ENCODE data around the gene TMEM178B. TPM values are rescaled to one million over a fixed set of nuclear protein-coding genes. Genes with fewer than 3 reads are reported as not detected.
"Not testable (repeated sequence)": the region's sequence is repeated elsewhere in the genome, so short reads cannot be mapped to it uniquely, and the experiment has no call there.

The TMEM178B gene
- total RNA-seq, 1 experiment from 2014 or later = 0.11 TPM

- H3K4me1 Mint-ChIP-seq (ENCODE audit: low read depth, unreplicated experiment) = no peaks in the 10 kb centered on the region
- DNase-seq = no peak
- H3K4me3 Mint-ChIP-seq (ENCODE audit: unreplicated experiment) = no peak overlapping the region
- TF ChIP-seq, protein P1, sequence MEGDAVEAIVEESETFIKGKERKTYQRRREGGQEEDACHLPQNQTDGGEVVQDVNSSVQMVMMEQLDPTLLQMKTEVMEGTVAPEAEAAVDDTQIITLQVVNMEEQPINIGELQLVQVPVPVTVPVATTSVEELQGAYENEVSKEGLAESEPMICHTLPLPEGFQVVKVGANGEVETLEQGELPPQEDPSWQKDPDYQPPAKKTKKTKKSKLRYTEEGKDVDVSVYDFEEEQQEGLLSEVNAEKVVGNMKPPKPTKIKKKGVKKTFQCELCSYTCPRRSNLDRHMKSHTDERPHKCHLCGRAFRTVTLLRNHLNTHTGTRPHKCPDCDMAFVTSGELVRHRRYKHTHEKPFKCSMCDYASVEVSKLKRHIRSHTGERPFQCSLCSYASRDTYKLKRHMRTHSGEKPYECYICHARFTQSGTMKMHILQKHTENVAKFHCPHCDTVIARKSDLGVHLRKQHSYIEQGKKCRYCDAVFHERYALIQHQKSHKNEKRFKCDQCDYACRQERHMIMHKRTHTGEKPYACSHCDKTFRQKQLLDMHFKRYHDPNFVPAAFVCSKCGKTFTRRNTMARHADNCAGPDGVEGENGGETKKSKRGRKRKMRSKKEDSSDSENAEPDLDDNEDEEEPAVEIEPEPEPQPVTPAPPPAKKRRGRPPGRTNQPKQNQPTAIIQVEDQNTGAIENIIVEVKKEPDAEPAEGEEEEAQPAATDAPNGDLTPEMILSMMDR (IDR thresholded peaks at IDR 0.05; ENCODE audit: insufficient read depth in 1 of 2, low read depth in 1 of 2, low read length in 1 of 2, severe bottlenecking in 1 of 2, unreplicated experiment in 1 of 2) = no peak
- no peaks in the 10 kb centered on the region for H3K36me3 Mint-ChIP-seq (ENCODE audit: insufficient read depth, unreplicated experiment)
- Histone ChIP-seq H3K27me3 (replicated peaks; ENCODE audit: control insufficient read depth, insufficient read depth, low read length) (no peaks in the 10 kb centered on the region), H3K36me3 (ENCODE audit: control insufficient read depth, insufficient read depth, low read length) (no peaks in the 10 kb centered on the region), H3K9me3 (no peaks in the 10 kb centered on the region), H3K4me3 (ENCODE audit: low read depth, low read length) (no peak overlapping the region), H3K4me1 (no peaks in the 10 kb centered on the region)
- H3K9me3 Mint-ChIP-seq (ENCODE audit: unreplicated experiment) = no peaks in the 10 kb centered on the region
- intact Hi-C loops (cut with micrococcal nuclease; ENCODE audit: unreplicated experiment) = no loop called here
- no peak overlapping the region for H3K27ac Mint-ChIP-seq (ENCODE audit: unreplicated experiment)
- ChIA-PET CTCF (no interaction called here), POLR2A (no interaction called here)
- H3K27me3 Mint-ChIP-seq (ENCODE audit: insufficient read depth, unreplicated experiment) = peaks cover 5% of the 10 kb centered on the region
- BruUV-seq (replicated peaks) = no TSS peak
These were observed 93.6 kb downstream of the TMEM178B start for GRCh38 chr7:141167381-141167964.

DNA sequence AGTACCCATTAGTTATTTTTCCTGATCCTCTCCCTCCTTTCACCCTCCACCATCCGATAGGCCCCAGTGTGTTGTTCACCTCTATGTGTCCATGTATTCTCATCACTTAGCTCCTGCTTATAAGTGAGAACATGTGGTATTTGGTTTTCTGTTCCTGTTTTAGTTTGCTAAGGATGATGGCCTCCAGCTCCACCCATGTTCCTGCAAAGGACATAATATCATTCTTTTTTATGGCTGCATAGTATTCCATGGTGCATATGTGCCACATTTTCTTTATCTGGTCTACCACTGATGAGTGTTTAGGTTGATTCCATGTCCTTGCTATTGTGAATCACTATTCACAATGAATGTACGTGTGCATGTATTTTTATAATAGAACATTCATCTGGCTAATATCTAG is 95.3 kb downstream of the TMEM178B start:
- POLR2A ChIA-PET; H3K9me3 Mint-ChIP-seq (ENCODE audit: unreplicated experiment); H3K27me3 ChIP-seq (replicated peaks; ENCODE audit: control insufficient read depth, insufficient read depth, low read length); H3K27ac Mint-ChIP-seq (ENCODE audit: unreplicated experiment); H3K27me3 Mint-ChIP-seq (ENCODE audit: insufficient read depth, unreplicated experiment); H3K4me1 ChIP-seq; BruUV-seq (replicated peaks); H3K9me3 ChIP-seq; H3K4me3 ChIP-seq (ENCODE audit: low read depth, low read length); H3K4me1 Mint-ChIP-seq (ENCODE audit: low read depth, unreplicated experiment); H3K36me3 ChIP-seq (ENCODE audit: control insufficient read depth, insufficient read depth, low read length); H3K36me3 Mint-ChIP-seq (ENCODE audit: insufficient read depth, unreplicated experiment); intact Hi-C loops (cut with micrococcal nuclease; ENCODE audit: unreplicated experiment); H3K4me3 Mint-ChIP-seq (ENCODE audit: unreplicated experiment); DNase-seq; CTCF ChIA-PET: not testable (repeated sequence)

DNA sequence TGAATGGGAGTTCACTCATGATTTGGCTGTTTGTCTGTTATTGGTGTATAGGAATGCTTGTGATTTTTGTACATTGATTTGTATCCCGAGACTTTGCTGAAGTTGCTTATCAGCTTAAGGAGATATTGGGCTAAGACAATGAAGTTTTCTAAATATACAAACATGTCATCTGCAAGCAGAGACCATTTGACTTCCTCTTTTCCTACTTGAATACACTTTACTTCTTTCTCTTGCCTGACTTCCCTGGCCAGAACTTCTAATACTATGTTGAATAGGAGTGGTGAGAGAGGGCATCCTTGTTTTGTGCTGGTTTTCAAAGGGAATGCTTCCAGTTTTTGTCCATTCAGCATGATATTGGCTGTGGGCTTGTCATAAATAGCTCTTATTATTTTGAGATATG is 101.9 kb downstream of the TMEM178B start:
- intact Hi-C loops (cut with micrococcal nuclease; ENCODE audit: unreplicated experiment) = not testable (repeated sequence)

GRCh38 chr7:141177120-141177519 is 103.3 kb downstream of the TMEM178B start:
- H3K4me1 Mint-ChIP-seq (ENCODE audit: low read depth, unreplicated experiment) = not testable (repeated sequence)

More for the DNA sequence above, 101.9 kb downstream of the TMEM178B start:
- peaks cover 18% of the 10 kb centered on the region for H3K27me3 Mint-ChIP-seq (ENCODE audit: insufficient read depth, unreplicated experiment)
- H3K4me1 Mint-ChIP-seq (ENCODE audit: low read depth, unreplicated experiment); H3K36me3 Mint-ChIP-seq (ENCODE audit: insufficient read depth, unreplicated experiment); POLR2A ChIA-PET; H3K27ac Mint-ChIP-seq (ENCODE audit: unreplicated experiment); H3K27me3 ChIP-seq (replicated peaks; ENCODE audit: control insufficient read depth, insufficient read depth, low read length); DNase-seq; H3K4me1 ChIP-seq; H3K9me3 ChIP-seq; BruUV-seq (replicated peaks); H3K9me3 Mint-ChIP-seq (ENCODE audit: unreplicated experiment); H3K4me3 Mint-ChIP-seq (ENCODE audit: unreplicated experiment); H3K4me3 ChIP-seq (ENCODE audit: low read depth, low read length); H3K36me3 ChIP-seq (ENCODE audit: control insufficient read depth, insufficient read depth, low read length); CTCF ChIA-PET: not testable (repeated sequence)

More at GRCh38 chr7:141177120-141177519, 103.3 kb downstream of the TMEM178B start:
- H3K36me3 Mint-ChIP-seq (ENCODE audit: insufficient read depth, unreplicated experiment); H3K36me3 ChIP-seq (ENCODE audit: control insufficient read depth, insufficient read depth, low read length); POLR2A ChIA-PET; H3K4me3 Mint-ChIP-seq (ENCODE audit: unreplicated experiment); H3K4me1 ChIP-seq; H3K27me3 ChIP-seq (replicated peaks; ENCODE audit: control insufficient read depth, insufficient read depth, low read length); H3K27ac Mint-ChIP-seq (ENCODE audit: unreplicated experiment); DNase-seq; intact Hi-C loops (cut with micrococcal nuclease; ENCODE audit: unreplicated experiment); H3K4me3 ChIP-seq (ENCODE audit: low read depth, low read length); H3K9me3 Mint-ChIP-seq (ENCODE audit: unreplicated experiment); BruUV-seq (replicated peaks); H3K9me3 ChIP-seq; CTCF ChIA-PET: not testable (repeated sequence)
- peaks cover 18% of the 10 kb centered on the region for H3K27me3 Mint-ChIP-seq (ENCODE audit: insufficient read depth, unreplicated experiment)

Data from Caco-2 (cell line).